ENCODE data around the gene MRPL43.

Gene MRPL43

DNA sequence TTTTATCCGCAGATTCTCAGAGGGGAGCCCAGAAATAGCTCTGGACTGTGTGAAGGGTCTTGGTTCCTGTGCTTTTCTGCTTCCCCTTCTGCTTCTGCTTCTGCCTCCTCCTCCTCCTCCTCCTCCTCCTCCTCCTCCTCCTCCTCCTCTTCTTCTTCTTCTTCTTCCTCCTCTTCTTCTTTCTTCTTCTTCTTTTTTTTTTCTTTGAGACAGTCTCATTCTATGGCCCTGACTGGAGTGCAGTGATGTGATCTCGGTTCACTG is 32.1 kb upstream of the MRPL43 start:
- DNase-seq (ENCODE audit: low spot score), result no peak

DNA sequence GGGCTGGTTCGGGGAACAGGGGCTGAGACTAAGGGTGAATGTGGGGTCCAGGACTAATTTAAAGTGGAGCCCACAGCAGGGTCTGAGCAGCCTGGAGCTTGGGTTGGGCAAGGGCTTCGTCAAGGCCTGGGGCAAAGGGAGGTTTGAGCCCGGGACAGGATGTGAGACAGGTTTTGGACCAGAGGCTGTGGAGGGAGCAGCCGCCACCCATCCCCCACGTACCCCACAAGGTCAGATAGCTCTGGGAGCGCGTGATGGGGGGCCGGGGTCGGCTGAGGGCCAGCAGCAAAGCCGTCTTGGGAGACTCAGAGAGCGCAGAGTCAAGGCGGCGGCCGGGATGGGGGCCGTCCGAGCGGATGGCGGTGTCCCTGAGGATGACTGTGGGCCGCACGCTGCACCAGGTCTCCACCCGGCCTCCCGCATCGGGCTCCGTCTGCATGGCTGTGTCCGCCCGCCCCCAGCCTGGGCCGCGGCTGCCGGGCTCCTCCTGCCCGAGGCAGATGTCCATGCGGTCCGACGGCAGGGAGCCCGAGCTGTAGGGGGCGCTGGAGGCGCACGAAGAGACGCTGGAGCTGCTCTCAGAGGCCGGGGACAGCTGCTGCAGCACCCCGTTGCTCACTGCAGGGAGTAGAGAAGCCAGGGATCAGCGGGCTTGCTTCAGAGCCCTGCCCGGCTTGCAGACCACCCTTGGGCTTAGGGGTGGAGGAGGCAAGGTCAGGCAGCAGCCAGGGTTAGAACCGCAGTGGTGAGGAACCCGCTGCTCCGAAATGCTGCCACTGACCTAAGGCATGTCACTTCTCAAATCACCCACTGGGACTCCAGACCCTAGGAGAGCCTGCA is 31.5 kb upstream of the MRPL43 start:
- peak; percentile 72 for DNase-seq (ENCODE audit: low spot score)

DNA sequence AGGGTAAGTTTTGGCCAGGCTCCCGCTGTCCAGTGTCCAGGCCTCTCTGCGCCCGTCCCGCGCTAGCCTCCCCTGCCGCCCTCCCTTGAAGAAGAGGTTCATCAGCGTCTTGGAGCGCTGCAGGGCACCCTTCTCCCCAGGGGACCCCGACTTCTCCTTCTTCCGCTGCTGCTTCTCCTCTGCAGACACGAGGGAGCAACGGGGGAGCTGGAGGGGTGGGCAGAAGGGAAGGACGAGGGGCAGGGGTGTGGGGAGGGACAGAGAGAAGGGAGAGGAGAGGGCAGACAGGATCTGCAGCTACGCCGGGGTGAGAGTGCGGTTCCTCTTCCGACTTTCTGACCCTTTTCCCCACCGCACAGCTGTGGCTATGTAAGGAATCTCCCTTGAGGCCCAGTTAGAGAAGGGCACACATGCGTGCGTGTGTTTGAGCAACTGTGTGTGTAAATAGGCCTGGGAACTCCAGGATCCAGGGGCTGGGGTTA is 30.9 kb upstream of the MRPL43 start:
- DNase-seq (ENCODE audit: low spot score), result no peak

DNA sequence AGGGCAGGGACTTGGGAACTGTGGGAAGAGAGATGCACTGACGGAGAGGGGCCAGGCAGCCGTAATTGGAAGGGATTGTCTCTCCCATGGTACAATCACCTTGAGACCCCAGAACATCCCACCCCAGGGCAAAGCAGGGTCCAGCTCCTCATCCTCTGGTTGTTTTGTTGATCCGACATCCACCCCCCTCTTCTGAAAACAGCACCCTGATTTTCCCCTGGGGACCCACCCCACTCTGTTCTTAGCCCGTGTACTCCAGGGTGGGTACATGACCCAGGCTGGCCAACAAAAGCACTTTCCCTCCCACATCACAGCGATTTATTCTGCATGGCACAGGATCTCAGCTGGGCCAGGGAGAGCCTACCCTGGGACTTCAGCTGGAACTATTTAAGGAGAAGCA is 29.5 kb upstream of the MRPL43 start:
- DNase-seq (ENCODE audit: low spot score), result no peak

- no peak for DNase-seq (ENCODE audit: low spot score)
Measured at GRCh38 chr10:101015582-101015973, 28.3 kb upstream of the MRPL43 start.

DNA sequence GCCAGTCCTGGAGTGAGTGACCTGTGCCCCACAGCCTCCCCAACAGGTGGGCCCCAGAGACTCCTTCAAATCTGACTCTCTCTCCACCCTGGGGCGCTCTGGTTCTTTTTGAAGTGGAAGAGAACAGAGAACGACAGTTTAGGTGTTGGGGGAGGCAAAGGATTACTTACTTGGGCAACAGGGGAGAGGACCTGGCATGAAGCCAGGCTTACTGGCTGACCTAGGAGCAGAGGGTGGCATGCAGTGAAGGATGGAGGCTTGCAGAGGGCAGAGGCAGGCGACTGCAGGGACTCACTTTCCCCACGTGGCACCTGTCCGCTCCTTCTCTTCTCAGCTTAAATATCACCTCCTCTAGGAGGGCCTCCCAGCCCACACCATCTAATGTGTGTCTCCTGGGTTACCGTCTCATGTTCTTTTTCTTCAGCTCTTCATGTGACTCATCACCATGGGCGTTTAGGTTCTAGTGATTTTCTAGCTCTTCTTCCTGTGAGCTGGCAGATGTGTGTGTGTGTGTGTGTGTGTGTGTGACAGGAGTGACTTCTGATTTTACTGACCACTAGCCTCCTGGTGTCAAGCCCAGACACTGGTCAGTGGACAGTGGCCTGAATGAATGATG is 27.8 kb upstream of the MRPL43 start:
- no peak for DNase-seq (ENCODE audit: low spot score)

- DNase-seq (ENCODE audit: low spot score), result peak; percentile 76
Measured at GRCh38 chr10:101014230-101014884, 27.1 kb upstream of the MRPL43 start.

DNA sequence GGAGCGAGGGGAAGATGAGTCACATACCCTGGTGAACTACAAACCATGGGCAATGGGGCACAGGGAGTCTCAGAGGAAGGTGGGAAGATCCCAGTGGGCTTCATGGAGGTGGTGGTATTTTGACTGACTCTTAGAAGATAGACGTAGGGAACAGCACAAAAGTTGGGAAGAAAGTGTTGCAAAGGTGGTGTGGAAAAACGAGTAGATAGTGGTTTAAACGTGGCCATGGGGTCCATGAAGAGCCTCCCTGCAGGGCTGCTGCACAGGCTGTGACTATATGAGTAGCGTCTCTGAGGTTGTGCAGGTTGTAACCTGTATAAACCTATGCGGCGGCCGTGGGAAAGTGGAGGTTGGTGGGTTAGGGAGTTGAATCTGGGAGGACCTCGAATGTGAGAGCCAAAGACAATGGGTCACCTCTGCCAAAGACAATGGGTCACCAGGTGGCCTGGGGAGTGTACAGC is 26.1 kb upstream of the MRPL43 start:
- DNase-seq (ENCODE audit: low spot score), result no peak

GRCh38 chr10:101012525-101013364 is 25.4 kb upstream of the MRPL43 start:
- peak; percentile 79 for DNase-seq (ENCODE audit: low spot score)

GRCh38 chr10:101011517-101012423 is 24.5 kb upstream of the MRPL43 start:
- DNase-seq (ENCODE audit: low spot score), result no peak

DNA sequence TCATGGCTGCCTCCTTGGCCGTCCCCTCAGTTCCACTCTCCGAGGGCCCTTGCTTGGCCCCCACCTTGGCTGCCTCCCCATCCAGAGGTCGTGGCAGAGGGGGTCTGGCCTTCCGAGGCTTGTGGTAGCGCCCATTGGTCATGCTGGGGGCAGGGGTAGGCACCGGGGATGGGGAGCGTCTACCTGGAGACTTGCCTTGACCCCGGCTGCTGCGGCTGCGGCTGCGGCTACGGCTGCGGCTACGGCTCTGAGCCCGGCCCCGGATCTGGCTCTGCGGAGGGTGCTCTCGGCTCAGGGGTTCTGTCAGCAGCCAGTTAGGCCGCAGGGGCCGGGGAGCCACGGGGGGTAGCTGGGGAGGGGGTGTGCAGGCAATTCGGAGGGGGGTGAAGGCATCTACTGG is 23.0 kb upstream of the MRPL43 start:
- DNase-seq (ENCODE audit: low spot score), result no peak

GRCh38 chr10:101008823-101009423 is 21.6 kb upstream of the MRPL43 start:
- DNase-seq (ENCODE audit: low spot score), result no peak

DNA sequence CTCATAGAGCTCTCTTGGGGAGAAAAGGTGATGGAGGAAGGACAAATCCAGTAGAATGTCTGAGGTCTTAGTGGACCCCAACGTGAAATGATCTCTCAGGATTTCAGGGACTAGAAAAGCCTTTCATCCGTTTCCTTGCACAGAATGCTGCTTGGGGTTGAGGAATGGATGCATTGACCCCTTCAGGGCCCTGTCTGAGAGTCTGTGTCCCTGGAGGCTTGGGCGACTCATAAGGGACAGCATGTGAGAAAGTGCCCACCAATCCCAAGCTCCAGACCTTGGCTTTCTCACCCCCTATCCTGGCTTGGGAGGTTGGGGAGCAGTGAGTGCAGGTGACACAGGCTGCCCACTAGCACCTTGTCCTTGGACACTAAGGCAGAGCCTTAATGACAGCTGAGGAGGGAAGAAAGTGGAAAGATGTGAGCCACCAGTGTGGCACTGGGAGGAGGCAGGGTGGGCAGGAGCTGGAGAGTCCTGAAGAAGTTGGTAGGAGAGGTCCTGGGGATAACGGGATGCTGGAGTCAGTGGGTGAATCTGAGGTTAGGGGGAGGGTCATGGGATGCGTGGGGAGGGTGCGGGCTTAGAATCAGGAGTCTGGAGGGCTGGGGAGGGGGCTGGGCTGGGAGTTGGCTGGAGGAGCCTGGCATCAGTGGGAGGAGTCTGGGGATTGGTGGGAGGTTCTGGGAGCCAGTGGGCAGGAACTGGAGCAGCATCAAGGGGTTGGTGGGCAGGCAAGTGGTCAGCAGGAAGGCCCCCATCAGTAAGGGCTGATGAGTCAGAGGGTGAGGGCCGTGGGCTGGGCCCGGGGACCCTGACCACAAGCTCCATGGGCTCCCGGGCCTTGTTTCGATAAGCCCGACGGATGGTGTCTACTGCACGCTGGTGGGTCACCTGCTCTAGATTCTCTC is 20.9 kb upstream of the MRPL43 start:
- no peak for DNase-seq (ENCODE audit: low spot score)

GRCh38 chr10:101007099-101007711 is 19.9 kb upstream of the MRPL43 start:
- DNase-seq (ENCODE audit: low spot score), result no peak

GRCh38 chr10:101006593-101007098 is 19.3 kb upstream of the MRPL43 start:
- no peak for DNase-seq (ENCODE audit: low spot score)

DNA sequence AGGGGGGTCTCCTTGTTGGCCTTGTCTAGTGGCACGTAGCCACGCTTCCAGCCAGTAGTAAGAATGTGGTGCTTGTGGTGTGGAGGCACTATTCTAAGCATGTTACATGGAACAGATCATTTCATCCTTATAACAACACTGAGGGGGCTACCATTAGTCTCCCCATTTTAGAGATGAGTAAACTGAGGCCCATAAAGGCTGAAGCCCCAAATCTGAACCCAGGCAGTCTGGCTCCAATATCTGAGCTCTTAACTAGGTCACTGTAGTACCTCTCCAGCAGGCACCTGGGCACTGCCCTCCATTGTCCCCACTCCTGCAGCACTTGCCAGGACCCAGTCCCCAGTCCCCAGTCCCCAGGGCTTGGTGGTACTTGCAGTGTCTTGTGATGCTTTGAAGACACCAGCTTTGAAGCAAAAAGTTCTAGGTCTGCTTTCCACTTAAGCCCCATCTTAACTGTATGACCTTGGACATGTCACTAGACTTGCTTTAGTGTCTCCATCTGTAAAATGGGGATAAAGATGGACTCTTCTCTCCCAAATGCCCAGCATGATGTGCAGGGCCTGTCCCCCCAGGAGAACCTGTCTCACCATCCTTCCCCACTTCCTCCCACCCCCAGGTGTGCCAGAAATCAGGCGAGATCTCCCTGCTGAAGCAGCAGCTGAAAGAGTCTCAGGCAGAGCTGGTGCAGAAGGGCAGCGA is 18.7 kb upstream of the MRPL43 start:
- DNase-seq (ENCODE audit: low spot score), result no peak

DNA sequence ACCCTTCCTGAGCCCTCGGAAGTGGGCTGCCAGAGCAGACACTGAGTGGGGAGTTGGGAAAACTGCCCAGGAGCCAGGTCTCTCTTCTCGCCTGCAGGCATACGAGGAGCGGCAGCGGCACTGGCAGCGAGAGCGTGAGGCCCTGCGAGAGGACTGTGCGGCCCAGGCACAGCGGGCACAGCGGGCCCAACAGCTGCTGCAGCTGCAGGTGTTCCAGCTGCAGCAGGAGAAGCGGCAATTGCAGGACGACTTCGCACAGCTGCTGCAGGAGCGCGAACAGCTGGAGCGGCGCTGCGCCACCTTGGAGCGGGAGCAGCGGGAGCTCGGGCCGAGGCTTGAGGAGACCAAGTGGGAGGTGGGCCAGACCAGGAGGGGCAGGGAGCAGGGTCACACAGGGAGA is 18.1 kb upstream of the MRPL43 start:
- no peak for DNase-seq (ENCODE audit: low spot score)

DNA sequence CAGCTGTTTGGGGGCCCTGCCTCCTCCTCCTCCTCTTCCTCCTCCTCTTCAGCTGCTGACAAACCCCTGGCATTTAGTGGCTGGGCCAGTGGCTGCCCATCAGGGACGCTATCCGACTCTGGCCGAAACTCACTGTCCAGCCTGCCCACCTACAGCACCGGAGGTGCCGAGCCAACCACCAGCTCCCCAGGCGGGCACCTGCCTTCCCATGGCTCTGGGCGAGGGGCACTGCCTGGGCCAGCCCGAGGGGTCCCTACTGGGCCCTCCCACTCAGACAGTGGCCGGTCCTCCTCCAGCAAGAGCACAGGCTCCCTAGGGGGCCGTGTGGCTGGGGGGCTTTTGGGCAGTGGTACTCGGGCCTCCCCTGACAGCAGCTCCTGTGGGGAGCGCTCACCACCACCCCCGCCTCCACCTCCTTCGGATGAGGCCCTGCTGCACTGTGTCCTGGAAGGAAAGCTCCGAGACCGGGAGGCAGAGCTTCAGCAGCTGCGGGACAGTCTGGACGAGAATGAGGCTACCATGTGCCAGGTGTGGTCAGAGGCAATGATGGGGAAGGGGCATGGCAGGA is 16.4 kb upstream of the MRPL43 start:
- DNase-seq (ENCODE audit: low spot score), result no peak

Measured in CD4-positive, alpha-beta T cell treated with Interleukin-15 for 4 hours (primary cell).